Measurements from ENCODE around the gene DIP2B. TPM values are rescaled to one million over a fixed set of nuclear protein-coding genes. Genes with fewer than 3 reads are reported as not detected.

Gene DIP2B
- total RNA-seq, 1 experiment from 2014 or later, result 26.1 TPM

GRCh38 chr12:50611021-50611744, 106.4 kb downstream of the DIP2B start:
- Mint-ChIP-seq H3K36me3 (no peaks in the 10 kb centered on the region), H3K27ac (peak overlapping the region; percentile 75), H3K27me3 (ENCODE audit: low read depth) (no peaks in the 10 kb centered on the region), H3K4me3 (no peak overlapping the region), H3K9me3 (no peaks in the 10 kb centered on the region), H3K4me1 (peaks cover 7% of the 10 kb centered on the region; the same call in 1 of the 2 replicates)
- no peak for ATAC-seq
- POLR2A ChIA-PET, result interaction anchor here (0.5 kb wide), 1 partner anchor 42 kb away, joined by 8 read pairs; no protein-coding TSS in a partner anchor
- CTCF ChIA-PET, result interaction anchor here (1.1 to 1.5 kb wide), 3 partner anchors 11 to 107 kb away, joined by 3 to 6 read pairs (median 5); partner anchors contain the start of gene DIP2B
- TF ChIP-seq, protein P1, sequence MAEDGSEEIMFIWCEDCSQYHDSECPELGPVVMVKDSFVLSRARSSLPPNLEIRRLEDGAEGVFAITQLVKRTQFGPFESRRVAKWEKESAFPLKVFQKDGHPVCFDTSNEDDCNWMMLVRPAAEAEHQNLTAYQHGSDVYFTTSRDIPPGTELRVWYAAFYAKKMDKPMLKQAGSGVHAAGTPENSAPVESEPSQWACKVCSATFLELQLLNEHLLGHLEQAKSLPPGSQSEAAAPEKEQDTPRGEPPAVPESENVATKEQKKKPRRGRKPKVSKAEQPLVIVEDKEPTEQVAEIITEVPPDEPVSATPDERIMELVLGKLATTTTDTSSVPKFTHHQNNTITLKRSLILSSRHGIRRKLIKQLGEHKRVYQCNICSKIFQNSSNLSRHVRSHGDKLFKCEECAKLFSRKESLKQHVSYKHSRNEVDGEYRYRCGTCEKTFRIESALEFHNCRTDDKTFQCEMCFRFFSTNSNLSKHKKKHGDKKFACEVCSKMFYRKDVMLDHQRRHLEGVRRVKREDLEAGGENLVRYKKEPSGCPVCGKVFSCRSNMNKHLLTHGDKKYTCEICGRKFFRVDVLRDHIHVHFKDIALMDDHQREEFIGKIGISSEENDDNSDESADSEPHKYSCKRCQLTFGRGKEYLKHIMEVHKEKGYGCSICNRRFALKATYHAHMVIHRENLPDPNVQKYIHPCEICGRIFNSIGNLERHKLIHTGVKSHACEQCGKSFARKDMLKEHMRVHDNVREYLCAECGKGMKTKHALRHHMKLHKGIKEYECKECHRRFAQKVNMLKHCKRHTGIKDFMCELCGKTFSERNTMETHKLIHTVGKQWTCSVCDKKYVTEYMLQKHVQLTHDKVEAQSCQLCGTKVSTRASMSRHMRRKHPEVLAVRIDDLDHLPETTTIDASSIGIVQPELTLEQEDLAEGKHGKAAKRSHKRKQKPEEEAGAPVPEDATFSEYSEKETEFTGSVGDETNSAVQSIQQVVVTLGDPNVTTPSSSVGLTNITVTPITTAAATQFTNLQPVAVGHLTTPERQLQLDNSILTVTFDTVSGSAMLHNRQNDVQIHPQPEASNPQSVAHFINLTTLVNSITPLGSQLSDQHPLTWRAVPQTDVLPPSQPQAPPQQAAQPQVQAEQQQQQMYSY (CRISPR knock-in tag; IDR thresholded peaks at IDR 0.05), result no peak
- TF ChIP-seq ZNF416 (CRISPR knock-in tag; IDR thresholded peaks at IDR 0.05), result no peak
- no peak for TF ChIP-seq RORB (CRISPR knock-in tag; IDR thresholded peaks at IDR 0.05)
- no peak for TF ChIP-seq TCF7 (CRISPR knock-in tag; IDR thresholded peaks at IDR 0.05; ENCODE audit: low read depth)
- no peak for DNase-seq (ENCODE audit: low spot score)

DNA sequence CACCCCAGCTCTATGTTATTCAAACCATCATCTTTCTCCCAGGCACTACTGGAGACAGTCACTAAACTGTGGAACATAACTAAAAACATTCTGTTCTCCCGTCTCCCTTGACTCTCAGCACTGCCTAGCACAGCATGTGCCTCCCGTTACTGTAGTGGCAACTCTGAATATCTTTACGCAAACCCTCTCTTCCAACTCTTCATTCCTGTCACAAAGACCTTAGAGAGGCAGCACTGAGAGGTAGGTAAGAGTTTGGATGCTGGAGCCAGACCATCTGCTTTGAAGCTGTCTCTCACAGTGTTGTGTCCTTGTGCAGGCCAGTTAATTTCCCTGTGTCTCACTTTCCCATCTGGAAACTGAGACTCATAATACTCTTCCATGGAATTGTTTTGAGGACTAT, 108.1 kb downstream of the DIP2B start:
- DNase-seq (ENCODE audit: low spot score) (no peak), ATAC-seq (no peak)
- H3K4me1 Mint-ChIP-seq, result peaks cover 7% of the 10 kb centered on the region; the same call in 1 of the 2 replicates
- no peak overlapping the region for H3K27ac Mint-ChIP-seq
- H3K9me3 Mint-ChIP-seq, result no peaks in the 10 kb centered on the region
- no peak overlapping the region for H3K4me3 Mint-ChIP-seq
- POLR2A ChIA-PET, result no interaction called here
- H3K36me3 Mint-ChIP-seq, result no peaks in the 10 kb centered on the region
- no peaks in the 10 kb centered on the region for H3K27me3 Mint-ChIP-seq (ENCODE audit: low read depth)
- CTCF ChIA-PET, result no interaction called here
- no peak for TF ChIP-seq PRRX2 (CRISPR knock-in tag; IDR thresholded peaks at IDR 0.05)
- no peak for TF ChIP-seq ERG (CRISPR knock-in tag; IDR thresholded peaks at IDR 0.05)
- no peak for TF ChIP-seq CREB1 (CRISPR knock-in tag; IDR thresholded peaks at IDR 0.05)
- TF ChIP-seq, protein P2, sequence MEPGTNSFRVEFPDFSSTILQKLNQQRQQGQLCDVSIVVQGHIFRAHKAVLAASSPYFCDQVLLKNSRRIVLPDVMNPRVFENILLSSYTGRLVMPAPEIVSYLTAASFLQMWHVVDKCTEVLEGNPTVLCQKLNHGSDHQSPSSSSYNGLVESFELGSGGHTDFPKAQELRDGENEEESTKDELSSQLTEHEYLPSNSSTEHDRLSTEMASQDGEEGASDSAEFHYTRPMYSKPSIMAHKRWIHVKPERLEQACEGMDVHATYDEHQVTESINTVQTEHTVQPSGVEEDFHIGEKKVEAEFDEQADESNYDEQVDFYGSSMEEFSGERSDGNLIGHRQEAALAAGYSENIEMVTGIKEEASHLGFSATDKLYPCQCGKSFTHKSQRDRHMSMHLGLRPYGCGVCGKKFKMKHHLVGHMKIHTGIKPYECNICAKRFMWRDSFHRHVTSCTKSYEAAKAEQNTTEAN (CRISPR knock-in tag; IDR thresholded peaks at IDR 0.05), result no peak
- TF ChIP-seq, protein P3, sequence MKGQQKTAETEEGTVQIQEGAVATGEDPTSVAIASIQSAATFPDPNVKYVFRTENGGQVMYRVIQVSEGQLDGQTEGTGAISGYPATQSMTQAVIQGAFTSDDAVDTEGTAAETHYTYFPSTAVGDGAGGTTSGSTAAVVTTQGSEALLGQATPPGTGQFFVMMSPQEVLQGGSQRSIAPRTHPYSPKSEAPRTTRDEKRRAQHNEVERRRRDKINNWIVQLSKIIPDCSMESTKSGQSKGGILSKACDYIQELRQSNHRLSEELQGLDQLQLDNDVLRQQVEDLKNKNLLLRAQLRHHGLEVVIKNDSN (CRISPR knock-in tag; IDR thresholded peaks at IDR 0.05), result no peak
- TF ChIP-seq TP53 (CRISPR knock-in tag; IDR thresholded peaks at IDR 0.05), result no peak
- TF ChIP-seq NR1H2 (CRISPR knock-in tag; IDR thresholded peaks at IDR 0.05), result no peak
- TF ChIP-seq, protein P4, sequence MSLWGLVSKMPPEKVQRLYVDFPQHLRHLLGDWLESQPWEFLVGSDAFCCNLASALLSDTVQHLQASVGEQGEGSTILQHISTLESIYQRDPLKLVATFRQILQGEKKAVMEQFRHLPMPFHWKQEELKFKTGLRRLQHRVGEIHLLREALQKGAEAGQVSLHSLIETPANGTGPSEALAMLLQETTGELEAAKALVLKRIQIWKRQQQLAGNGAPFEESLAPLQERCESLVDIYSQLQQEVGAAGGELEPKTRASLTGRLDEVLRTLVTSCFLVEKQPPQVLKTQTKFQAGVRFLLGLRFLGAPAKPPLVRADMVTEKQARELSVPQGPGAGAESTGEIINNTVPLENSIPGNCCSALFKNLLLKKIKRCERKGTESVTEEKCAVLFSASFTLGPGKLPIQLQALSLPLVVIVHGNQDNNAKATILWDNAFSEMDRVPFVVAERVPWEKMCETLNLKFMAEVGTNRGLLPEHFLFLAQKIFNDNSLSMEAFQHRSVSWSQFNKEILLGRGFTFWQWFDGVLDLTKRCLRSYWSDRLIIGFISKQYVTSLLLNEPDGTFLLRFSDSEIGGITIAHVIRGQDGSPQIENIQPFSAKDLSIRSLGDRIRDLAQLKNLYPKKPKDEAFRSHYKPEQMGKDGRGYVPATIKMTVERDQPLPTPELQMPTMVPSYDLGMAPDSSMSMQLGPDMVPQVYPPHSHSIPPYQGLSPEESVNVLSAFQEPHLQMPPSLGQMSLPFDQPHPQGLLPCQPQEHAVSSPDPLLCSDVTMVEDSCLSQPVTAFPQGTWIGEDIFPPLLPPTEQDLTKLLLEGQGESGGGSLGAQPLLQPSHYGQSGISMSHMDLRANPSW (CRISPR knock-in tag; conservative IDR thresholded peaks at IDR 0.05; ENCODE audit: low read depth), result no peak
- no peak for TF ChIP-seq CREM (CRISPR knock-in tag; IDR thresholded peaks at IDR 0.05)
- TF ChIP-seq ARID4B (CRISPR knock-in tag; IDR thresholded peaks at IDR 0.05; ENCODE audit: borderline replicate concordance), result no peak
- TF ChIP-seq ZNF121 (CRISPR knock-in tag; IDR thresholded peaks at IDR 0.05), result no peak
- no peak for TF ChIP-seq ZNF317 (CRISPR knock-in tag; IDR thresholded peaks at IDR 0.05; ENCODE audit: borderline replicate concordance, low read depth)
- TF ChIP-seq, protein P5, sequence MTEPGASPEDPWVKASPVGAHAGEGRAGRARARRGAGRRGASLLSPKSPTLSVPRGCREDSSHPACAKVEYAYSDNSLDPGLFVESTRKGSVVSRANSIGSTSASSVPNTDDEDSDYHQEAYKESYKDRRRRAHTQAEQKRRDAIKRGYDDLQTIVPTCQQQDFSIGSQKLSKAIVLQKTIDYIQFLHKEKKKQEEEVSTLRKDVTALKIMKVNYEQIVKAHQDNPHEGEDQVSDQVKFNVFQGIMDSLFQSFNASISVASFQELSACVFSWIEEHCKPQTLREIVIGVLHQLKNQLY (CRISPR knock-in tag; IDR thresholded peaks at IDR 0.05), result no peak
- TF ChIP-seq ELF4 (CRISPR knock-in tag; IDR thresholded peaks at IDR 0.05; ENCODE audit: low read depth), result no peak
- TF ChIP-seq ZNF671 (CRISPR knock-in tag; IDR thresholded peaks at IDR 0.05), result no peak
- no peak for TF ChIP-seq MYBL2 (CRISPR knock-in tag; IDR thresholded peaks at IDR 0.05)
